Measurements from ENCODE around the gene HELQ.
"Not testable (repeated sequence)": the region's sequence is repeated elsewhere in the genome, so short reads cannot be mapped to it uniquely, and the experiment has no call there.

HELQ gene, protein sequence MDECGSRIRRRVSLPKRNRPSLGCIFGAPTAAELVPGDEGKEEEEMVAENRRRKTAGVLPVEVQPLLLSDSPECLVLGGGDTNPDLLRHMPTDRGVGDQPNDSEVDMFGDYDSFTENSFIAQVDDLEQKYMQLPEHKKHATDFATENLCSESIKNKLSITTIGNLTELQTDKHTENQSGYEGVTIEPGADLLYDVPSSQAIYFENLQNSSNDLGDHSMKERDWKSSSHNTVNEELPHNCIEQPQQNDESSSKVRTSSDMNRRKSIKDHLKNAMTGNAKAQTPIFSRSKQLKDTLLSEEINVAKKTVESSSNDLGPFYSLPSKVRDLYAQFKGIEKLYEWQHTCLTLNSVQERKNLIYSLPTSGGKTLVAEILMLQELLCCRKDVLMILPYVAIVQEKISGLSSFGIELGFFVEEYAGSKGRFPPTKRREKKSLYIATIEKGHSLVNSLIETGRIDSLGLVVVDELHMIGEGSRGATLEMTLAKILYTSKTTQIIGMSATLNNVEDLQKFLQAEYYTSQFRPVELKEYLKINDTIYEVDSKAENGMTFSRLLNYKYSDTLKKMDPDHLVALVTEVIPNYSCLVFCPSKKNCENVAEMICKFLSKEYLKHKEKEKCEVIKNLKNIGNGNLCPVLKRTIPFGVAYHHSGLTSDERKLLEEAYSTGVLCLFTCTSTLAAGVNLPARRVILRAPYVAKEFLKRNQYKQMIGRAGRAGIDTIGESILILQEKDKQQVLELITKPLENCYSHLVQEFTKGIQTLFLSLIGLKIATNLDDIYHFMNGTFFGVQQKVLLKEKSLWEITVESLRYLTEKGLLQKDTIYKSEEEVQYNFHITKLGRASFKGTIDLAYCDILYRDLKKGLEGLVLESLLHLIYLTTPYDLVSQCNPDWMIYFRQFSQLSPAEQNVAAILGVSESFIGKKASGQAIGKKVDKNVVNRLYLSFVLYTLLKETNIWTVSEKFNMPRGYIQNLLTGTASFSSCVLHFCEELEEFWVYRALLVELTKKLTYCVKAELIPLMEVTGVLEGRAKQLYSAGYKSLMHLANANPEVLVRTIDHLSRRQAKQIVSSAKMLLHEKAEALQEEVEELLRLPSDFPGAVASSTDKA

GRCh38 chr4:83455281-83456183 is at the start of gene HELQ, which contains the start of gene MRPS18C:
Gene HELQ (minus strand): TSS chr4:83455823. CDS start chr4:83455693, 130 bp downstream.
Gene MRPS18C (plus strand): TSS chr4:83456058. CDS start chr4:83456078, 20 bp downstream.
- DNase-seq (ENCODE audit: low read depth), result peak; percentile 94

- DNase-seq (ENCODE audit: low read depth), result no peak
These were observed 49.4 kb upstream of the HELQ start for GRCh38 chr4:83504996-83505395.

GRCh38 chr4:83504503-83504902 is 48.9 kb upstream of the HELQ start:
- DNase-seq (ENCODE audit: low read depth), result no peak

GRCh38 chr4:83503974-83504373 is 48.4 kb upstream of the HELQ start:
- no peak for DNase-seq (ENCODE audit: low read depth)

GRCh38 chr4:83501671-83502070 is 46.0 kb upstream of the HELQ start:
- not testable (repeated sequence) for DNase-seq (ENCODE audit: low read depth)

- DNase-seq (ENCODE audit: low read depth), result no peak
These were observed 42.6 kb upstream of the HELQ start for GRCh38 chr4:83498187-83498586.

GRCh38 chr4:83496085-83496917 is 40.7 kb upstream of the HELQ start:
- not testable (repeated sequence) for DNase-seq (ENCODE audit: low read depth)

DNA sequence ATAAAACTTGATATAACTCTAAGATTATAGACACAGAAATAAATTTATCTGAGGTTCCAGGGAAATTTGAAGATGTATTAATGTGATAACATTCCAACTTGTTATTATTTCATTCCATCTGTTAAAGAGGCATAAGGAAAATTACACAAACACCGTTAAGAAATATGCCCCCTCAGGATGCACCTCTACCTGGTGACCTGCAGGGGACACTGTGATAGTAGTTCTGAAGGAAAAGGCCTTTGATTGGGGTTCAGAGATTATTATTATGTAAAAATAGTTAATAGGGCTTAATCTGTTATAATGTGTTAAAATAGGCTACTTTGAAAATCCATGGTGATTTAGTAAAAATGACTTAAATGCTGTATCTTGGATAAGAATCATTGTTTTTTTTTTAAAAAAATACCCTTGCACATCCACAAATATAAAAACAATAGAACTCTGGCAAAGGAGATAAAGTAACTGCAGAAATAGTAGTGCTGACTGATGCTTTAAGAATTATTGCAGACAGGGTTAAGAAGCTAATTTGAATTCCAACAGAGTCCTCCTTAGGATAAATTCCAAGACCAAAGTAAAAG is 35.3 kb upstream of the HELQ start:
- no peak for DNase-seq (ENCODE audit: low read depth)

GRCh38 chr4:83489711-83490326 is 34.2 kb upstream of the HELQ start:
- DNase-seq (ENCODE audit: low read depth), result no peak

DNA sequence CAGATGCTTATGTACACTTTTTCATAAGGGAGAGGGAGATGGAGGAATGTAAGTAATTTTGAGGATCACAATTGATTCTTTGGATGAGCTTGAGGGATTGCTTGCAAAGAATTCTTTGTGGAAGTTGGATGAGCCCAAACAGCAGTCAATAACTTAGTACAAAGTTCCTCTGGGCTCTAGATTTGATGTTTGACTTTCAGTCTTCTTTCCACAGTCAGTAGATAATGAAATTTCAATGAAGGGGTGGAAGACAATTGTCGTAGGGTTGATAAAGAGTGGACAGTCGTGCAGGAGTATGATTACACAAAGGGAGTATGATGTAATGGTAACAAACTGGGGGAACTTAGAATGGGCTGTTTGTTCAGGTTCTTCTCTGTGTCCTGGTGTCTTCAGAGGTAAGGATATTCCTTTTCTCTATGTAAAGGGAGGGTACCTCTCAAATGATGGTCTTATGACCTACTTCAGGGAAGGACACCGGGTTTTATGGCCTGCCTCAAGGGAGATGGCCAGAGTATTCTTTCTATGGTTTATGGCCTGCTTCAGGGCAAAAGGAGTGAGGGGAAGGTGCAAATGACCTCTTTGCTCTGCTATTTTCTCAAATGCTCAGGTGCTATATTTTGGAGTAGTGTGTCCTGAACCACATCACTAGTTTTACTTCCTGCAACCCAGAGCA is 31.0 kb upstream of the HELQ start:
- no peak for DNase-seq (ENCODE audit: low read depth)

GRCh38 chr4:83484500-83485461 is 29.2 kb upstream of the HELQ start, which contains the start of gene ABRAXAS1:
Gene ABRAXAS1 (minus strand): TSS chr4:83485100. CDS start chr4:83485072, 28 bp downstream.
- peak; percentile 44 for DNase-seq (ENCODE audit: low read depth)

DNA sequence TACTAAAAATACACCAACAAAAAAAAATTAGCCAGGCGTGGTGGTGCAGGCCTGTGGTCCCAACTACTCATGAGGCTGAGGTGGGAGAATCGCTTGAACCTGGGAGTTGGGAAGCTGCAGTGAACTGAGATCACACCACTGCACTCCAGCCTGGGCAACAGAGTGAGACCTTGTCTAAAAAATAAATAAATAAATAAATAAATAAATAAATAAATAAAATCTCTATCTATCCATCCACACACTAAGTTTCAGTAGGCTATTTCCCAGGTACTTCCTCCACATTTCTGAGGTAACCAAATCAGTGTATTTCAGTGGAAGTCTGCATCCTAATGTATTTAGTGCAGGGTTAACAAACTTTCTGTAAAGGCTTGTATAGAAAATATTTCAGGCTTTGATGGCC is 18.3 kb upstream of the HELQ start:
- DNase-seq (ENCODE audit: low read depth), result no peak

DNA sequence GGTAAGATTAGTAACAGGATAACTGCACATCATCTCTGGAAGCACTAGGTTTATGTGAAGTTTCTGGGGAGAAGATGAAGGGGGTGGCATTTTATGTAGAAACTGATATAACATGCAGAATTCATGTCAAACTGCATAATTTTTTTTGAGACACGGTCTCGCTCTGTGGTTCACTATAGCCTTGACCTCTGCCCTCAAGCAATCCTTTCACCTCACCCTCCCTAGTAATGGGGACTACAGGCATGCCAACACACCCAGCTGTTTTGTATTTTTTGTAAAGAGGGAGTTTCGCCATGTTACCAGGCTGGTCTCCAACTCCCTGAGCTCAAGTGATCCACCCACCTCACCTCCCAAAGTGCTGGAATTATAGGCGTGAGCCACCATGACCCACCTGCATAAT is 17.8 kb upstream of the HELQ start:
- DNase-seq (ENCODE audit: low read depth), result no peak

DNA sequence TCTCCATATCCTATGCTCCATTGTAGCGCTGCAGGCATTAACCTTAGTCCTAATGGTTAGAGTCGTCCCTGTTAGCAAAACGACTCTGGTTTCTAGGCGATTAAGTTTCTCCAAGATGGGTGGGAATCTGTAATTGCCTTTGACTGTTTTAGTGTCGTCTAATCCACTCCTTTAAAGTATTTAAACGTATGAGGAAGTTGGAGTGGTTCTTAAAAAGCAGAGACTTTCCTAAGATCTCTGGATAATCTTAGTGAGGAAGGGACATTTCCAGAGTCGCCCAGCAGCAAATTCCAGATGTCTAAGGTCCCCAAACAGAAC is 520 bp upstream of the HELQ start:
- no peak for DNase-seq (ENCODE audit: low read depth)

GRCh38 chr4:83454686-83455085 is 937 bp downstream of the HELQ start:
- peak; percentile 3 for DNase-seq (ENCODE audit: low read depth)

DNA sequence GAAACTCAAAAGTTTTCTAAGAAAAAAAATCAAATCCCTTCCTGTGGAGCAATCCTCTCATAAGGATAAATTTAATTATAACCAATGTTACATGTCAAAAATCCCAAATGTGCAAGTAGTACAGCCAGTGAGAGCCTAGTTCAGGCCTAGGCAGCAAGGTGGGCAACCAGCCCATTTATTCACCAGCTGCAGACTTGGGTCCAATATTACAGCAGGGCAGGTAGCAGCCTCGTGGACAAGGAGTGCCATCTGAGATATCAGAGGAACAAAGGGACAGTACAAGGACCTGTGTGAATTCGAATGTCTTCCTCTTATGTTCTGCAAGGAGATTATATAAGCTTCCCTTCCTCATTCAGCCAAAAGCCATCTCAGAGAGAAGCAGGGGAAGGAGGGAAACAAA is 6.6 kb downstream of the HELQ start:
- no peak for DNase-seq (ENCODE audit: low read depth)

DNA sequence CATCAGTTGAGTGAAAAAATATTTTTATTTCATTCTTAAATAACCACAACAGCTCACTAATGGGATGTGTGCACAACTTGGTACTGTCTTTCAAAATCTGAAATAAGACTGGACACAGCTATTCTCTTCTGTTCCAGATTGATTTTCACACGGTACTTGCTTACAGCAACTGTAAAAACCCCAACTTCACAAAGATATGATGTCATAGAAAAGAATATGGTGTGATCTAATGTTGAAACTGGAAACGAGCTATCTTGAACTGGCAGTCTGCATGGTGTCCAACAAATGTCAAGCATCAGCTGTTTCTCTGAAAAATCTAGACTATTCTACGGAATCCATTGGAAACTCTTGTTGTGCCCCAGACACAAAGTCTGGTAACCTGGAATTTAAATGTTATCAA is 14.7 kb downstream of the HELQ start:
- no peak for DNase-seq (ENCODE audit: low read depth)
